Breast epithelium (tissue), 3 donors: ENCODE results near the gene DNHD1.

ENCODE experiments used
- CTCF ChIP-seq, 3 donors: fragments of 450-650 bp; IDR thresholded peaks; one replicate each; pipeline ENCODE4 v1.5.1; 2016 to 2017; ENCODE audit warnings: antibody characterized with exemption in 3 of 3, mild to moderate bottlenecking in 3 of 3, moderate library complexity in 3 of 3
- POLR2A ChIP-seq: fragments of 450-650 bp; IDR thresholded peaks from one replicate; pipeline ENCODE4 v1.6.1; 2016; ENCODE audit warnings: antibody characterized with exemption, mild to moderate bottlenecking, moderate library complexity

GRCh38 chr11:6566704-6567370 is 69.8 kb downstream of the DNHD1 start:
- no peak for TF ChIP-seq POLR2A
- TF ChIP-seq CTCF (IDR thresholded peaks at IDR 0.05) = no peak
